Measurements from ENCODE around the gene CCDC15.

CCDC15 gene, protein sequence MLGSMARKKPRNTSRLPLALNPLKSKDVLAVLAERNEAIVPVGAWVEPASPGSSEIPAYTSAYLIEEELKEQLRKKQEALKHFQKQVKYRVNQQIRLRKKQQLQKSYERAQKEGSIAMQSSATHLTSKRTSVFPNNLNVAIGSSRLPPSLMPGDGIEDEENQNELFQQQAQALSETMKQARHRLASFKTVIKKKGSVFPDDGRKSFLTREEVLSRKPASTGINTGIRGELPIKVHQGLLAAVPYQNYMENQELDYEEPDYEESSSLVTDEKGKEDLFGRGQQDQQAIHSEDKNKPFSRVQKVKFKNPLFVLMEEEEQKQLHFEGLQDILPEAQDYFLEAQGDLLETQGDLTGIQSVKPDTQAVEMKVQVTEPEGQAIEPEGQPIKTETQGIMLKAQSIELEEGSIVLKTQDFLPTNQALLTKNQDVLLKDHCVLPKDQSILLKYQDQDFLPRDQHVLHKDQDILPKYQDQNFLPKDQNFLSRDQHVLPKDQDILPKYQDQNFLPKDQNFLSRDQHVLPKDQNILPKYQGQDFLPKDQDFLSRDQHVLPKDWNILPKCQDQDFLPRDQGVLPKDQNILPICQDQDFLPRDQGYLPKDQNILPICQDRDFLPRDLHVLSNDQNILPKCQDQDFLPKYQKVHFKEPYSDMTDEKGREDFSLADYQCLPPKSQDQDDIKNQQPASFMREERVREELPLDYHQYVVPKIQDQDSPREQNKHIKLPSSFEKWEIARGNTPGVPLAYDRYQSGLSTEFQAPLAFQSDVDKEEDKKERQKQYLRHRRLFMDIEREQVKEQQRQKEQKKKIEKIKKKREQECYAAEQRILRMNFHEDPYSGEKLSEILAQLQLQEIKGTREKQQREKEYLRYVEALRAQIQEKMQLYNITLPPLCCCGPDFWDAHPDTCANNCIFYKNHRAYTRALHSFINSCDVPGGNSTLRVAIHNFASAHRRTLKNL

DNA sequence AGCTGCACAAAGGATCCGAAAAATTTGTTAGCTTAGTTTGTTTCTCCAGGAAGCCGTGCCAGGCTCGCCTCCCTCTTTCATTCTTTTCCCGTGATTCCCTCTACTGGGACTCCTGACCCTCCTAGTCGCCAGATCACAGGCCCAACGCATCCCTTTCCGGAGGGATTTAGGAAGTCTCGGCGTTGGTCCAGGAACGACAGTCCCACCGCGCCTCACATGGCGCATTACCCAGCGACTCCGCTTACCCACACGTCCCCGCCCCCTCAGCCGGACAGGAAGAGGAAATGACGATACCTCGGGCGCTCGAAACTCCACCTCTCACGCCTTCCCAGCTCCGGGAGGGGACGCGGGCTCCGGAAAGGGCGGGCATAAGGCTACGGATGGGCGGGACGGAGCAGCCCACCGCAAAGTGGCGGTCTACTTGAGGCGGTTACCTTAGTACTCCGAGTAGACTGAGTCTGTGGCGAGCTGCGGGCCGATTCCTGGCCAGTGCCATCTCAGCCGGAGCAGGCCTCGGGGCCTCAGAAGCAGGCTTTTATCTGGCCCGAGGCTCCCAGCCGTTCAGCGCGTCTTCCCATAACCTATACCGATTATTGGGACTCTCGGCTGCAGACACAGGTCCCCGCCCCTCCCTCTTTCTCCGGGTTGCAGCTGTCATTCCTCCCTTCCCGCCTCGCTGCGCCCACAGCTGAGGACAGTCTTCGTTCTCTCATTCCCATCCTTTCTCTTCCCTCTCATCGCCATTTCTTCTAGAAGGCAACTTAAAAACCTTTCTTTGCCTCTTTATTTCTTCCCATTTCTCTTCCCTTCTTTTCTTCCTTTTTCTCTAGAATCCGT lies at the start of gene CCDC15:
Gene CCDC15 (plus strand): TSS at position 450 of the 837 bp plus-strand sequence. CDS start 531 bp downstream, outside the sequence.
- DNase-seq: peak; percentile 99

DNA sequence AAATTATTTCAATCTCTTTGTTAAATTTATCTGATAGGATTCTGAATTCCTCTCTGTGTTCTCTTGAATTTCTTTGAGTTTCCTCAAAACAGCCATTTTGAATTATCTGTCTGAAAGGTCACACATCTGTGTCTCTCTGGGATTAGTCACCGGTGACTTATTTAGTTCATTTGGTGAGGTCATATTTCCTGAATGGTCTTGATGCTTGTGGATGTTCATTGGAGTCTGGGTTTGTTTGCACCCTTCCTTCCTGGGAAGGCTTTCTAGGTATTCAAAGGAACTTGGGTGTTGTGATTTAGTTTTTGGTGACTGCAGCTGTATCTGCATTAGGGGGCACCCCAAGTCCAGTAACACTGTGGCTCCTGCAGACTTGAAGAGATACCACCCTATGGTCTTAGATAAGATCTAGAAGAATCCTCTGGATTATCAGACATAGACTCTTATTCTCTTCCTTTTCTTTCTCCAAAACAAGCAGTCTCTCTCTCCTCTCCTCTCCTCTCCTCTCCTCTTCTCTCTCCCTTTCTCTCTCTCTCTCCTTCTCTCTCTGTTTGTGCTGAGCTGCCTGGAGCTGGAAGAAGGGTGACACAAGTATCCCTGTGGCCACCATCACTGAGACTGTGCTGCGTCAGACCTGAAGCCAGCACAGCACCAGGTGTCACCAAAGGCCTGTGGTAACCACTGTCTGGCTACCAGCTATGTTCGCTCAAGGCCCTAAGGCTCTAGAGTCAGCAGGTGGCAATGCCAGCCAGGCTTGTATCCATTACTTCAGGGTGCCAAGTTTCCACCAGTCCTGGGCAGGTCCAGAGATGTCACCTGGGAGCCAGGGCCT lies 38.2 kb upstream of the CCDC15 start:
- DNase-seq: peak; percentile 22

DNA sequence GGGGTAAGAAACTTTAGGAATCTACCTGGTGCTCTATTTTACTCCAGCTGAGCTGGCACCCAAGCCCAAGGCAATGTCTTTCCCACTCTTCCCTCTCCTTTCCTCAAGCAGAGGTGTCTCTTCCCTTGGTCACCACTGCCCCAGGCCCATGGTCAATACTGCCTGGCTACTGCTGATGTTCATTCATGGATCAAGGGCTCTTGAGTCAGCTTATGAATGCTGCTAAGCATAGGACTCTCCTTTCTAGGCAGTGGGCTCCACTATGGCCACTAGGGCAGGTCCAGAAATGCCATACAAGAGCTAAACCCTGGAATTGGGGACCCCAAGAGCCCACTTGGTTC lies 37.7 kb upstream of the CCDC15 start:
- DNase-seq: no peak

DNA sequence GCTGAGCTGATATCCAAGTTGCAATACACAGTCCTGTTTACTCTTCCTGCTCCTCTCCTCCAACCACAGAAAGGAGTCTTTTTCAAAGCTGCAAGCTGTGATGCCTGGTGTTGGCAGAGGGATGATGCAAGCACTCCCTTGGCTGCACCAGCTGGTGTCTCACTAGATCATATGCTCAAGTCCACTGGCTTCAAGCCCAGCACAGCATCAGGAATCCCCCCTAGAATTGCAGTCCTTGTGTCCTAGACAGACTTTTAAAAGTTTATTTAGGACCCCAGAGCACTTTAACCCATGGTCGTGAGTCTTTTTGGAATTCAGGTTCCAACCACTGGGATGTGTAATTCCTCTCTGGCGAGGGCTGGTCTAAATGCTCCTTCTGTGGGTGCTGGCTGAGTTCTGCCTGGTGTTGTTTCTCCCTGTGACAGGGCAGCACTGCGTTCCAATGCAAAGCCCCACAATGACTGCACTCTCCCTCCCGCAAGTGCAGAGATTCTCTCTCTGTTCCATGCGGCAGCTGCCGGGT lies 36.8 kb upstream of the CCDC15 start:
- DNase-seq: peak; percentile 29

DNA sequence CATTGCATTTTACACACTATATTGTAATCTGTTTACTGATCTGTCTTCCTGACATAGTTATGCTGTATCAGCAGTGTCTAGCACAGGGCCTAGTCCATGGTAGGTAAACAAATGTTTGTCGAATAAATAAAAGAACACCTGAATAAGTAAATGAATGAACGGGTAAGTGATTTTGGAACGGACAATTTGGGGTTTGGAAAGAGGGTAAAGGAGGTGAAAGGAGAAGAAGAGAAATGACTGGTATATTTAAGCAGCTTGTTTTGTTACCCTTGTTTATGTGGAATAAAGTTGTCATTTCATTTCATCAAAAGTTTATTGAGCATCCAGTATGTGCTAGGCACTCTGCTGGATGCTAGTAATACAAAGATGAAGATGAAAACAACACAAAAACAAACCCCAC lies 35.1 kb upstream of the CCDC15 start, which contains the start of gene HEPN1:
Gene HEPN1 (plus strand): TSS at position 301 of the 400 bp plus-strand sequence.
- DNase-seq: no peak

DNA sequence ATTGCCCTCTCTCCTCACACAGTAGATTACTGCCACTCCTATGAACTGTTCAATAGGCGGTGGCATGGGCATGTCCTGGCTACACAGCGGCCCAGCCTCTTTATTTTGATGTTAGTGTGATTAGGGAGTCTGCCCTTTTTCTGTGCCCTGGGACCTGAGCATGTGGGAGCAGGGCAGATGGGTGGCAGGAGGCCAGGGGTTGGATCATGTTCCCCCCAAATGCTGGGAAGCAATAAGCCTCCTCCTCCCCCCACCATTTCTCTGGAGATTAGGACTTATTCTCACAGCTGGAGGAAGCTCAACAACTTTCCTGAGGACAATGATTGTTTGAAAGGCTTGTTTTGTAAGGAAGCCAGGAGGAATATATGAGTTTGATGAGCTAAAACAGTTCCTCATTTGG lies 34.1 kb upstream of the CCDC15 start:
- DNase-seq: no peak

DNA sequence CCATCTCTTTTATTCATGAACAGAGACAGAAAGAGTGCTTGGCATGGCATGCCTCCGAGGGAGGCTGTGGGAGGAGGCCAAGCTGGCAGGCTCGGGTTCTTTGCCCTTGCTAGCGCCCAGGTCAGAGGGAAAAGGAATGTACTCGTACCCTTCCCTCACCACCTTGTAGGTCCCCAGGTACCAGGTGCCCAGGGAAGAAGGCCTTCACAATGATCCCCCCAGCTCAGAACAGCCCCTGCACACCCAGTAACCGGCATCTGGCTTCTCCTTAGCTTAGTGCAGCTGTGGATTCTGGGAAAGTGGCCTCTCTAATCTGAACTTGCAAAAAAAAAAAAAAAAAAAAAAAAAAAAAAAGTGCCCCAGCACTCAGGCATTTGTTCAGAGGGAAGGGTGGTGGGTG lies 33.6 kb upstream of the CCDC15 start:
- DNase-seq: no peak

DNA sequence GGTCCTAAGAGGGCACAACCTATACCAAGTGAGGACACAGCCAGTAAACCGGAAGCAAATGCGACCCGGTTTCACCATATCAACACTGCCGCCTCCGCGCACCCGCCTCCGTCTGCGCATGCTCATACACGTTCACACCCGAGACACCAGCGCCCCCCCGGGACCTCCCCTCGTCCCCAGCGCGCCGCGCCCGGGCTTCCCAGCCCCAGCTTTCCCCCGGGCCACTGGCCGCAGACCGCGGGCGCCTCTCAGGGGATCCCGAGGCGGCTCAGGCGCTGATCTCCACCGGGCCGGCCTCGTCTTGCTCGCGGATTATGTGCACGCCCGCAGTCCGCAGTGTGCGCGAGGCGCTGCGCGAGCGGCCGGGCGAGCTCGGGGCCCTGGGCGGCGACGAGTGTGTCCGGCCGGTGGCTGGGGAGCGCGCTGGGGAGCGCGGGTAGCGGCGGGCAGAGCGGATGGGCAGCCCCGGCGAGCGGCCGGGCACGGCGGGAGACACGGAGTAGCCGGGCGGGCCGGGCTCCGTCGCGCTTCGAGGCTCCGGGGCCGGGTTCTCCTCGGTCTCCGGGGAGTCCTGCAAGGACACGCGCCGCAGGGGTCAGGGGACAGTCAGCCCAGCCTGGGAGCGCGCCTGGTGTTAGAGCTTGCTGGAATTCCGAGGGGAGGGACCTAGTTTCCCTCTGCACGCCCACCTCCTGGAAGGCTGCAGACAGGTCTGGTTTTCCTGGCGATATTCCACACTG lies 33.0 kb upstream of the CCDC15 start:
- peak; percentile 91 for DNase-seq

DNA sequence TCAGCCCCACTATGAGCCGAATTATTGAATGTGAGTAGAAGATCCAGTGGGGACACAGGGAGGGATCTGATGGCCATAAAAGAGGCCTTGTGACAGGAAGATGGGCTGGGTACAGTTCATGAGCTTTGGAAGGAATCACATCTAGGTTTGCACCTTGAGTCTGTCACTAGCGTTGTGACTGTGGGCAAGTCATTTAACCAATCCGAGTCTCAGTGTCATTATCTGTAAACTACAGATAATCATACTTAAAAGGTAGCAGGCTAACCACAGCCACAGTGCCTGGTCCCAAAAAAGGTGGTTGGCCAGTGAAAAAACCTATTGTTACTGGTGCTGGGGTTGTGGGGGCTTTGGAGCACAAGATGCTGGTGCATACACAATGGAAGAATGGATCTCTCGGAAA lies 31.2 kb upstream of the CCDC15 start:
- no peak for DNase-seq

DNA sequence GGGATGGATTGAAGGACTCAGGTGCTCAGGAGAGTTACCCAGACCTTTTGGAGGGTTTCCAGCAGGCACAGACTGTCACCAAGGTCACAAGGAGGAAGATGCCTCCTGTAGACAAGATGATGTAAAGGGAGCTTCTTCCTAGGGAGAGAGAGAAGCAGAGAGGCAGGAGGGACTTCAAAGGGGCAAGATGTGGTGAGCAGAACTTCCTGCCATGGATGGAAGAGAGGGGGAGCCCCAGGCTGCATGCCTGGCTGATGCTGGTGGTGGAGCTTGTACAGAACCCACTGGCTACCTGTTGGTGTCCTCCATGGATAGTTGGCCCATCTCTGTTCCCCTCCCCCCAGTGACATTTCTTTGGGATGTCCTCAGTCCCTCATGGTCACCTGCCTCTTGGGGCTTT lies 30.7 kb upstream of the CCDC15 start:
- no peak for DNase-seq

DNA sequence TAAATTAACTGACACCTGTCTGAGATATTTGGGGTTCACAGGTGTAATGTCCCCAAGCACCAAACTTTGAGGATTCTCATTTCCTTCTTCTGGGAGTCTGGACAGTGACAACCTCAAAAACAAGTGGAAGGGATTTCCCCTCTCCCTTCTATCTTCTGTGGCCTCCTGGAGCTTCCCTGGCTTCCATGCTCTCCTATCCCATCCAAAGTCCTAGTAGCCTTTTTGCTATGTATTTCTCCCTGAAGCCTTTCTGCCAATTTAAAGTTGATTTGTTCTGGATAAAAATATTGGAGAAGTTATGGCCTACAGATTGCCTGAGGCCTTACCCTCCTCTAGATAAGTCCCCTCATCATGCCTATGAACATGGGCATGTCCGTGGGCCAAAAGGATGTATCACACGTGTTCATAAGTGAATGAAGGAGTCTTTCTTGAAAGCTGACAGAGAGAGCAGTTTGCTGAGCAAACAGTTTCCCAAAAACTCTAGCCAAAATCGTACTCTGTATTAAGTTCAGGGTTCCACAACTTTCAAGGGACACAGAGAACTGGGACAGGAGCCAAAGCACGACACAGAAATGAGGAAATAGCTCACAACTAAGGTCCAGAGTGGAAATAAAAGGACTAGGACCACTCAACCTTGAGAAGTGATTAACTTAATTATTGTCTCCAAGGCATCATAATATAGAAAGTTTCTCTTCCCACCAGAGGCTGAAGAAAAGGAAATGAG lies 24.9 kb upstream of the CCDC15 start:
- no peak for DNase-seq

DNA sequence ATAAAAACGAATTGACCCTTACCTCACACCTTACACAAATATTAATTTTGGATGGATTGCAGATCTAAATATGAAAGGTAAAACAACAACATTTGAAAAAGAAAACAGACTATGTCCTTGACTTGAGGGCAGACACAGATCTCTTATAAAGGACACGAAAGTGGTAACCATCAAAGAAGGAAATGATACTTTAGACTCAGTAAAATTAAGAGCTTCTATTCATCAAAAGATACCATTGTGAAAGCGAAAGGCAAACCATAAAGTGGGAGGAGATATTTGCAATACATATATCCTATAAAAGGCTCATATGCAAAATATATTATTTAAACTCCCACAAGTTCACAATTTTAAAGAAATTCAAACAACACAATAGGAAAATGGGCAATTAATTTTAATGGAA lies 23.2 kb upstream of the CCDC15 start:
- DNase-seq: no peak

DNA sequence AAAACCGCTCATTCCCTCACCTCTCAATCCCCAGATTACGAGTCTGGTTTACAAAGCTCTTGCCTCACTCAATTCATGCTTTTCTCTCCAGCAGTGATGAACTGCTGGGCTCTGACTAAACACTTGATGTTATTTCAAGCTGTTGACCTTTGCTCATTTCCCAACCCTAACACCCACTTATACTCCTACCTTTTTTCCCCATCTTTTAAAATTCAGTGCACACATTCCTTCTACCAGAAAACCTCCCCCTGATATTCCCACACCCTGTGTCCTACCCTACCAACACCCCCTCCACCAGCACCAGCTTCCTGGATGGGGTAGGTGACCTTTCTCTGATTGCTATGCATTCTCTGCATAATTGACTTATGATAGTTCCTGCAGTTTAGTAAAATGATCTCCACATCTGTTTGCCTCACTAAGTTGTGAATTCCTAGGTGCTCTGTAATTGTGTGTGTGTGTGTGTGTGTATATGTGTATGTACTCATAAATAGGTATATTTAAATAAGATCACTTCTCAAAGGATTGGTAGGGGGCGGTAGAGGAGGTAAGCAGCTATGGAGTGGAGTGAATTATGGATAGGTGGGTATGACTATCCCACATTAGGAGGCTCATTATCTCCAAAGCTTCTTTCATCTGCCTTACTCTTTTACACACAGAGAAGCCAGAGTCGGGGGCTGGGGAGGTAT lies 19.0 kb upstream of the CCDC15 start:
- DNase-seq: peak; percentile 79

DNA sequence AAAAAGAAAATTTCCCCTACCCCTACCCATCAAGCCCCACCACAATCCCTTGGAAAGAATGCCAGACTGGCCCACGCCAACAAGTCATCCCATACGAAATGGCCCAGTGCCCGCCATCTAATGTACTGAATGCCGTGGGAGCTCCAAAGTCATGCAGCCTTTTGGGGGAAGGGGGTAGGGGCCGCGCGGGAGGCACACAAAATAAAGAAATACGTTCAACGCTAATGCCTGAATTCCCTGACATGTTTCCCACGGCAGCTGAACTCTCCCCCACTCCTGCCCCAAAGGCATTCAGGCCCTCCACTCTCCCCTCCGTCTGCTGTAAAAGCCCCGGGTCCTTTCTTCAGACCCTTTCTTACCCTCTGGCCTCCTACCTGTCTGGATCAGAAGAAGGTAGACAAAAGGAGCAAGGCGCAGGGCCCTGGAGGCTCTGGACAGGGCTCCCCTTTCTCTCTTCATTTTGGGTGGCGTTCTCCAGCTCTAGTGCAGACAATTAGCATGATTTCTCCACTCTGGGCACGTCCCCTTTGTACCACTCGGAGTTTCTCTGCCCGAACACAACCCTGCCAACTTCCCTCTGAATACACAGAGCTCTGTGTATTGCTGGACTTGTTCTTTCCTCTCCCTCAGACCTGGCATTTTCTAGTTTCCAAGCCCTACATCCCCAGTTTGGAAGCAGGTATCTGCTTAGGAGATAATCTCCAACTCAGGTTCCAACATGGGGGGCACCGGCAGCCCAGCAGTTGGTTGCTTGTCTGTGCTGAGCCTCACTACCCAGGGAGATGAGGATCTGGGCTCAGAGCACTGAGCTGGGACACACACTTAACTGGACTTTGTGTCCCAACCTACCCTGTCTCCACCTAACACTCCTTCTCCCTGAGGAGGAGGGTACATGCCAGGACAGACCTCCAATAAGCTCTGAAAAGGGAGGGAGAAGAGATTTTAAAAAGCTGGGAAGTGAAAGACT lies 18.2 kb upstream of the CCDC15 start, which contains the start of gene HEPACAM:
Gene HEPACAM (minus strand): TSS at position 500 of the 967 bp plus-strand sequence. CDS start 41 bp downstream, at position 459.
- no peak for DNase-seq

DNA sequence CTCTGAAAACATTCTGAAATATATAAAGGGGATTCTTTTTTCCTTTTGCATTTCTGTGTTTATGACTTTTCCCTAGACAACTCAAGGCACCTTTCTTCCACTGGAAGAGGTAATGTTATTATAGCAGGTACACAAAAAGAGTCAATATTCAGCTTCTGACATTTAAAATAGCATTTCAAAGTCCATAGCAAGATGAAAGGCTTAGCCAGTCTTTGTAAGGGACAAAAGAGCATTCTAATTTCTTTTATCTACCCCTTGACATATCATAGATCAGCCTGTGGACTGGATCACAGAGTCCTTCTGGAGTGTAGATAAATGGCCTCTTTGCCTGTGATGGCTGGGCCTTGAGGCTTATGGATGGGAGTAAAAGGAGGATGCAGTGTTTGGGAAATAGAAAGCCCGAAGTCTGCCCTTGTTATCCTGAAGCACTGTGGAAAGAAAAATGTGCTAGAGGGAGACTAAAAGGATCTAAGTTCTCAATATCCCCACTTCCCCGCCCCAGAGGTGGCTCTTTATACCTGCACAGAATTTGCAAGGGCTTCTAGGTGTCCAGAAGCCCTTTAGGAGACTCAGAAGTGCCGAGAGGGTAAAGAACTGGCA lies 16.6 kb upstream of the CCDC15 start:
- no peak for DNase-seq

DNA sequence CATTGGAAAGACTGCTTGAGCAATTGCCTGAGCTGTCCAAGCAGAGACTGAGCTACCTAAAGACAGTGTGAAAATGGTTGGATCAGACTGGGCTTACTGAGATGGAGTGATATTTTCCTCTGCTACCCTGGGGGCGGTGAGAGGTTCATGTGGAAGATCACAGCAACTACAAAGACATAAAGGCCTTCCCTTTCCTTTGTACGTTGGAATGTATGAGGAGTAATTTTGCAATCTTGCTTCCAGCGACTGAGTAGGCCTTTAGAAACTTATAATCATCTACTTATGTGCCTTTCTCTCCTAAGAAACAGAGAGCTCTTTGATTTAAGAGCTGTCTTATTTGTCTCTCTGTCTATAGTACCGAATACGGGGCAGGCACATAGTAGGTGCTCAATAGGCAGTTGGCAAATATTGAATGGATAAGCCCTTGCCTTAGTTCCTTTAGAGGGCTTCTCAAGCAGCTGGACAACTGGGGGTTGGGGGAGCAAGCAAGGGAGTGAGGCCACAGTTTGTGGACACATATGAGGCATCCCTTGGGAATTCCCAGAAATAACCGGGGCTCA lies 15.7 kb upstream of the CCDC15 start:
- DNase-seq: no peak

DNA sequence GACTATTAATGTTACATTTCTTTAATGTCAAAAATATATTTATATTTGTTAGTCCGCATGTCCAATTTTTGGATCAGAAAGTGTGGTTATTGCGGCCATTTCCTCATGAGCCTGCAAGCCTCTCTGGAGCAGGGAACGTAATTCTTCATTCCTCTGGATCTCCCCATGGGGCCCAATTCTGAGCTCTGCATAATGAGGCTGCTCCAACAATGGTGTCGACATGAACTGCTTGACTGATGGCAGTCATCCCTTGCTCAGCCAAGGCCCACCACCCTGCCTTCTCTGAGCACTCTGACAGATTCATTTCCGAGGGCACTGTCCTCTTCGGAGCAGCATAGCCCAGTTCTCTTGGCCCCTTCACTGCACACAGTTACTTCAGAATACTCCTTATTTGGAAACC lies 15.0 kb upstream of the CCDC15 start:
- no peak for DNase-seq

DNA sequence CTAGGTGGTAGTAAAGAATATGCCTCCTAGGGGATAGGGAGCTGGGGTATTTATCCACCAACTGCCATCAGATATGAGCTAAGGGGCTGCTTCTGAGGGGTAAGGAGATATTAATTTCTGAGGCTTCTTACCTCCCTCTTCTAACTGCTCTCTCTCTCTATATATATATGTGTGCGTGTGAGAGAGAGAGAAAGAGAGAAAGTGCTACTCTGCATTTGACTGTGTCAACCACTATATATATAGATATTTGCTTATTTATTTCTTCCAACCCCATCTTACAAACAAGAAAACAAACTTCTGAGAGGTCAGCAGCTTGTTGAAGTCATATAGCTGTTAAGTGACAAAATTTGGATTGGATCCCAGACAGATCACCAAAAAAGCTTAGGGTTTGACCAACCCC lies 12.3 kb upstream of the CCDC15 start:
- DNase-seq: no peak
